ENCODE measurements around the gene PIK3CD. TPM values are rescaled to one million over a fixed set of nuclear protein-coding genes. Genes with fewer than 3 reads are reported as not detected.

PIK3CD gene
- total and polyA plus RNA-seq, 10 of the 15 experiments (the other 5 are each of a cell fraction or from before 2014, with no cell fraction given) = 7.0 to 101 (median 51.1) TPM

- DNase-seq (ENCODE audit: low read depth, low spot score) (no peak), FAIRE-seq (no peak), ATAC-seq (no peak)
- H3K4me1 ChIP-seq (ENCODE audit: control insufficient read depth, insufficient read depth, low read length) = peaks cover 23% of the 10 kb centered on the region
- RAD21 ChIA-PET (ENCODE audit: unreplicated experiment) = interaction anchor here (0.5 kb wide), 1 partner anchor 742 kb away, joined by 3 read pairs; no protein-coding TSS in a partner anchor
- intact Hi-C loops (cut with micrococcal nuclease; ENCODE audit: unreplicated experiment) = no loop called here
- 82% methylated on average over 37 of the region's 40 CpGs for WGBS (ENCODE audit: insufficient coverage, insufficient replicate concordance, low lambda C conversion rate, missing lambda C conversion rate)
- POLR2A ChIA-PET = interaction anchor here (1.5 kb wide), 1 partner anchor 89 kb away, joined by 3 read pairs; no protein-coding TSS in a partner anchor
- in situ Hi-C loops (cut with MboI) = no loop called here
- no peaks in the 10 kb centered on the region; the same call in 1 of the 2 replicates for H3K79me2 ChIP-seq (ENCODE audit: control insufficient read depth, insufficient read depth, low read length)
- TF ChIP-seq YBX1 (IDR thresholded peaks at IDR 0.05) = no peak
- no peak for TF ChIP-seq ESRRA (IDR thresholded peaks at IDR 0.05; ENCODE audit: low read length)
- peak; percentile 45; the same call in 1 of the 2 replicates for TF ChIP-seq SPI1 (IDR thresholded peaks at IDR 0.05; ENCODE audit: borderline replicate concordance, insufficient read depth, low read depth, low read length)
- TF ChIP-seq, protein P1, sequence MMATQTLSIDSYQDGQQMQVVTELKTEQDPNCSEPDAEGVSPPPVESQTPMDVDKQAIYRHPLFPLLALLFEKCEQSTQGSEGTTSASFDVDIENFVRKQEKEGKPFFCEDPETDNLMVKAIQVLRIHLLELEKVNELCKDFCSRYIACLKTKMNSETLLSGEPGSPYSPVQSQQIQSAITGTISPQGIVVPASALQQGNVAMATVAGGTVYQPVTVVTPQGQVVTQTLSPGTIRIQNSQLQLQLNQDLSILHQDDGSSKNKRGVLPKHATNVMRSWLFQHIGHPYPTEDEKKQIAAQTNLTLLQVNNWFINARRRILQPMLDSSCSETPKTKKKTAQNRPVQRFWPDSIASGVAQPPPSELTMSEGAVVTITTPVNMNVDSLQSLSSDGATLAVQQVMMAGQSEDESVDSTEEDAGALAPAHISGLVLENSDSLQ (IDR thresholded peaks at IDR 0.05) = no peak
- TF ChIP-seq, protein P2, sequence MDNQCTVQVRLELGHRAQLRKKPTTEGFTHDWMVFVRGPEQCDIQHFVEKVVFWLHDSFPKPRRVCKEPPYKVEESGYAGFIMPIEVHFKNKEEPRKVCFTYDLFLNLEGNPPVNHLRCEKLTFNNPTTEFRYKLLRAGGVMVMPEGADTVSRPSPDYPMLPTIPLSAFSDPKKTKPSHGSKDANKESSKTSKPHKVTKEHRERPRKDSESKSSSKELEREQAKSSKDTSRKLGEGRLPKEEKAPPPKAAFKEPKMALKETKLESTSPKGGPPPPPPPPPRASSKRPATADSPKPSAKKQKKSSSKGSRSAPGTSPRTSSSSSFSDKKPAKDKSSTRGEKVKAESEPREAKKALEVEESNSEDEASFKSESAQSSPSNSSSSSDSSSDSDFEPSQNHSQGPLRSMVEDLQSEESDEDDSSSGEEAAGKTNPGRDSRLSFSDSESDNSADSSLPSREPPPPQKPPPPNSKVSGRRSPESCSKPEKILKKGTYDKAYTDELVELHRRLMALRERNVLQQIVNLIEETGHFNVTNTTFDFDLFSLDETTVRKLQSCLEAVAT (IDR thresholded peaks at IDR 0.05) = no peak
- TF ChIP-seq EGR1 (IDR thresholded peaks at IDR 0.05; ENCODE audit: borderline replicate concordance in 1 of 2, low read depth in 2 of 2, low read length in 2 of 2) = no peak
- no peak for TF ChIP-seq NR2C1 (IDR thresholded peaks at IDR 0.05)
- BruUV-seq (replicated peaks) = no TSS peak
- H2AFZ ChIP-seq (ENCODE audit: control insufficient read depth, low read depth, low read length) = no peak overlapping the region
- no peaks in the 10 kb centered on the region for H3K27me3 ChIP-seq (replicated peaks in 1 of 2; ENCODE audit: control insufficient read depth in 2 of 2, insufficient read depth in 2 of 2, low read length in 1 of 2)
- H3K9me3 ChIP-seq (replicated peaks; ENCODE audit: control insufficient read depth, insufficient read depth, low read length) = no peaks in the 10 kb centered on the region
- no peak overlapping the region for H3K9ac ChIP-seq (ENCODE audit: control insufficient read depth, insufficient read depth, low read length)
- H4K20me1 ChIP-seq (ENCODE audit: control insufficient read depth, insufficient read depth) = no peaks in the 10 kb centered on the region
- H3K36me3 ChIP-seq (ENCODE audit: control insufficient read depth in 2 of 2, insufficient read depth in 2 of 2, low read length in 1 of 2) = peaks cover 27 to 59% of the 10 kb centered on the region in 2 experiments
- no peak overlapping the region for H3K4me2 ChIP-seq (ENCODE audit: control insufficient read depth, insufficient read depth)
- H3K4me3 ChIP-seq = no peak overlapping the region
- CTCF ChIA-PET = interaction anchor here (0.9 to 1.0 kb wide), 2 partner anchors 21 to 69 kb away, joined by 3 read pairs; no protein-coding TSS in a partner anchor
- SMC1A ChIA-PET (ENCODE audit: uncharacterized antibody, unreplicated experiment) = no interaction called here
- H3K27ac ChIP-seq (ENCODE audit: control insufficient read depth, insufficient read depth) = no peak overlapping the region
These were observed 64.2 kb downstream of the PIK3CD start for GRCh38 chr1:9715536-9716226.
